Psoas muscle (tissue), 8 donors: Measurements from ENCODE around the gene LMTK2. TPM values are rescaled to one million over a fixed set of nuclear protein-coding genes. Genes with fewer than 3 reads are reported as not detected.

Experiments used
- ATAC-seq, 4 donors: fragments of 200-7000 bp; cut with Tn5 transposase; one replicate each; pipeline ENCODE4 v1.9.1; 2020; ENCODE audit warnings: moderate library complexity in 3 of 4, mild to moderate bottlenecking in 2 of 4
- DNase-seq, 2 donors: peaks; one replicate each; pipeline ENCODE4 v3.0.0-alpha.2; 2020
- H3K27ac ChIP-seq: fragments of 200-600 bp; one replicate; pipeline ENCODE4 v1.8.0; 2022
- H3K27me3 ChIP-seq, 3 donors: fragments of 200-600 bp in 1 of 3; one replicate each; pipeline versions ENCODE4 v1.6.1 to v1.8.0; 2013 to 2022; ENCODE audit warnings: low read length in 2 of 3, mild to moderate bottlenecking in 2 of 3, moderate library complexity in 1 of 3; ENCODE audit not compliant: insufficient read depth in 3 of 3
- H3K36me3 ChIP-seq, 2 donors: fragments of 200-600 bp in 1 of 2; one replicate each; pipeline versions ENCODE4 v1.6.1 to v1.8.0; 2013 to 2022; ENCODE audit warnings: low read depth in 1 of 2, mild to moderate bottlenecking in 1 of 2, moderate library complexity in 1 of 2; ENCODE audit not compliant: insufficient read depth in 1 of 2
- H3K4me1 ChIP-seq: fragments of 200-600 bp; one replicate; pipeline ENCODE4 v1.8.0; 2022
- H3K4me3 ChIP-seq: fragments of 200-600 bp; one replicate; pipeline ENCODE4 v1.8.0; 2022; ENCODE audit warnings: mild to moderate bottlenecking
- H3K9me3 ChIP-seq: fragments of 200-600 bp; one replicate; pipeline ENCODE4 v1.8.0; 2022
- WGBS, 3 donors: extraction: QIAGEN DNeasy Blood & Tissue Kit; methylation state at CpG; one replicate each; pipeline versions ENCODE4 v1.1.6 to v1.1.7; 2013; 5-methylcytosine and 5-hydroxymethylcytosine counted together
- intact Hi-C, 2 donors: fragments of 100-400 bp; cut with DNase I; formaldehyde crosslinking; loops; one replicate each; pipeline versions ENCODE4 v1.11.0 to v1.14.2; 2022
- polyA plus RNA-seq, 3 donors: library from polyadenylated mRNA; stranded (reverse); fragments of 200-250 nt; gene quantifications; one replicate each; pipeline ENCODE4 v1.2.3, GENCODE V29; 2013
- total RNA-seq, 4 donors: library from RNA; stranded (reverse); fragmentation: NEBNext Ultra II Directional in 2 of 4; extraction: Animal tissue kit (Norgen Biotek cat#: 25700) in 2 of 4; gene quantifications; one replicate each; pipeline versions ENCODE4 v1.2.1 to v1.2.4, GENCODE V29; 2021 to 2023
- TF ChIP-seq, protein P1 (sequence below): fragments of 200-600 bp; IDR thresholded peaks from one replicate; pipeline ENCODE4 v1.8.0; 2022; ENCODE audit warnings: antibody characterized with exemption
- donor health status: healthy with polysubstance abuse.
- donor health status: DM: no; HTN: no; CAD: no; lungs with moderate emphysema.
- donor health status: Bipolar disorder and iron deficiency.
- donor health status: healthy.
- donor health status: DM: yes; HTN: yes; CAD: no.
- donor health status: DM: no; HTN: no; CAD: no.
- donor health status: DM: no; HTN: no; CAD: no.
- donor health status: DM: yes; HTN: yes; CAD: no.

Gene LMTK2
- total and polyA plus RNA-seq, 7 donors: 3.6 to 25.0 (median 13.5) TPM

DNA sequence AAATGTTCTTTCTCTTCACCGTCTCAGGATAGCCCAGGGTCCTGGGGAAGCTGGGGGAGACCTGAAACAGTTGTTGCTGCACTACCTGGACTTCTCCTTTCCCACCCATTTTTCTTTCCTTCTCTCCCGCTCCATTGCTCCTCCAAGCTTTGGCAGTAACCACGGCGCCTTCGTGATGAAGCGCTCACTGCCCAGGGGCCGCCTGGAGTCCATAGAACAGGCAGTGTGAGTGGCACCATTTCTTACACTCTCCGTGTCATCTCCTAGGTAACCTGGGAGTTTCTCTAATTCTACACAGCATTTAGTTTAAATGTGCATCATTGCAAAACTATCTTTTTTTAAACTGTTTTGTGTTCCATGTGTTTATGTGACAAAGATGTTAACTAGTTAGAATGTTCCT, 64.3 kb downstream of the LMTK2 start:
- H3K27me3 ChIP-seq: no peaks in the 10 kb centered on the region
- no peak overlapping the region for H3K4me3 ChIP-seq
- ATAC-seq (no peak), DNase-seq (no peak)
- TF ChIP-seq, protein P1, sequence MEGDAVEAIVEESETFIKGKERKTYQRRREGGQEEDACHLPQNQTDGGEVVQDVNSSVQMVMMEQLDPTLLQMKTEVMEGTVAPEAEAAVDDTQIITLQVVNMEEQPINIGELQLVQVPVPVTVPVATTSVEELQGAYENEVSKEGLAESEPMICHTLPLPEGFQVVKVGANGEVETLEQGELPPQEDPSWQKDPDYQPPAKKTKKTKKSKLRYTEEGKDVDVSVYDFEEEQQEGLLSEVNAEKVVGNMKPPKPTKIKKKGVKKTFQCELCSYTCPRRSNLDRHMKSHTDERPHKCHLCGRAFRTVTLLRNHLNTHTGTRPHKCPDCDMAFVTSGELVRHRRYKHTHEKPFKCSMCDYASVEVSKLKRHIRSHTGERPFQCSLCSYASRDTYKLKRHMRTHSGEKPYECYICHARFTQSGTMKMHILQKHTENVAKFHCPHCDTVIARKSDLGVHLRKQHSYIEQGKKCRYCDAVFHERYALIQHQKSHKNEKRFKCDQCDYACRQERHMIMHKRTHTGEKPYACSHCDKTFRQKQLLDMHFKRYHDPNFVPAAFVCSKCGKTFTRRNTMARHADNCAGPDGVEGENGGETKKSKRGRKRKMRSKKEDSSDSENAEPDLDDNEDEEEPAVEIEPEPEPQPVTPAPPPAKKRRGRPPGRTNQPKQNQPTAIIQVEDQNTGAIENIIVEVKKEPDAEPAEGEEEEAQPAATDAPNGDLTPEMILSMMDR: no peak
- intact Hi-C loops: no loop called here
- peaks cover 4 to 20% of the 10 kb centered on the region in 2 donors for H3K36me3 ChIP-seq
- H3K27ac ChIP-seq: peak overlapping the region; percentile 54
- 93 to 98% (median 96%) methylated on average over 8 of the region's 8 CpGs for WGBS, 3 donors
- peaks cover 41% of the 10 kb centered on the region for H3K4me1 ChIP-seq
- H3K9me3 ChIP-seq: no peaks in the 10 kb centered on the region

DNA sequence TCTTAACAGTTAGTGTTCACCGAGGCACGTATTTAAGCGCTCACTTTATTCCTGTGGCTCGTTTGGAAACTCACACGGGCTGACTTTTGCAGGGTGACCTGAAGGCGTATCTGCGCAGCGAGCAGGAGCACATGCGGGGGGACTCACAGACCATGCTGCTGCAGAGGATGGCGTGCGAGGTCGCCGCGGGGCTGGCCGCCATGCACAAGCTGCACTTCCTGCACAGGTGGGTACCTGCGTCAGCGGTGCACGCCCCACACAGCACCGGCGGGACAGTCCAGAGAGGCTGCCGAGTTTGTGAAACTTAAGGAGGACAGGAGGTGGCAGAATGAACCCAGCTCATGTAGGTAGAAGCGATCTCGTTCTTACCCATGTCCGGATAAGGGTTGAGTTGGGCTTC, 64.8 kb downstream of the LMTK2 start:
- TF ChIP-seq, protein P1: no peak
- intact Hi-C loops: no loop called here
- H3K36me3 ChIP-seq: peaks cover 4 to 20% of the 10 kb centered on the region in 2 donors
- no peaks in the 10 kb centered on the region for H3K9me3 ChIP-seq
- no peak for DNase-seq
- H3K27me3 ChIP-seq: no peaks in the 10 kb centered on the region
- H3K4me1 ChIP-seq: peaks cover 45% of the 10 kb centered on the region
- no peak overlapping the region for H3K4me3 ChIP-seq
- WGBS, 3 donors: 92 to 96% (median 93%) methylated on average over 24 of the region's 24 CpGs
- no peak overlapping the region for H3K27ac ChIP-seq
- ATAC-seq: no peak

DNA sequence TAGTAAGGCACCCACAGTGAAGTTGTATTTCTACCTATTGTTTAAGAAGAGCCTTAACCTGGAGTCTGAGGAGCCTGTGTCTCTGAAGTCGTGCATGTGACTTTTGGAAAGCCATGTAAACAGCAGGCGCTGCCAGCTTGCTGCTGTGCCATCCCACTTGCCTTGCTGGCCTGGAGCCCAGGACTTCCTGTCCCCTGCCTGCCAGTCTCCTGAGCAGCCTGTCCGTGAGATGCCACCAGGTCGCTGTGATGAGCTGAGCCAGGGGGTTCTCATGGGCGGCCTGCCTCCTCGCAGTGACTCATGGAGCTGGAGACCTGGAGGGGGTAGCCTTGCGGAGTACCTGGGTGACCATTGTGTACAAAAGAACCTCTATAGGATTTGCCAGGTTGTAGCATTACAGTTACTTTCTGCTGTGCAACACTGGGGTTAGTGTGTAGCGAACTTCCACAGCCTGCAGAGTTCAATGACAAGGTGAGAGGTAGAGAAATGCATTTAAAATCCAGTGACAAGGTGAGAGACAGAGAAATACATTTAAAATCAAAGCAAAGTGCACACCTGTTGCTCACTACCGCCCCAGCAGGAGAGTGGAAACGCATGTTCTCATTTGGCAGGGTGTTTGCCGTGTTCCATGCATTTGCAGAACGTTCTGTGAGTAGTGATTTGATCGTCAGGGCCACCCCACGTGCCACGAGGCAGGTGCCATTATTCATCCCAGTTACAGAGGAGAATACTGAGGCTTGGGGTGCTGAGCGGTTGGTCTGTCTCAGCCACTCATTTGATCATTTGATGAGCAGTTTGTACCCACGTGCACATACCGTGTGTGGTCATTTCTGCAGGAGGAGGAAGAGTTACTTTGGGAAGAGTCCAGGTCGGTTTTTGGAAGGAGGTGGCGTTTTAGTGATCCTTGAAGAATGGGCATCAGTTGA, 67.9 kb downstream of the LMTK2 start:
- H3K4me3 ChIP-seq: no peak overlapping the region
- H3K9me3 ChIP-seq: no peaks in the 10 kb centered on the region
- peak; percentile 82 to 94 (median 87) for ATAC-seq
- WGBS, 3 donors: 60 to 79% (median 72%) methylated on average over 20 of the region's 20 CpGs
- H3K4me1 ChIP-seq: peaks cover 55% of the 10 kb centered on the region
- intact Hi-C loops: loop anchor here (5.0 kb wide), 1 partner anchor 108 kb away; the partner anchor contains the start of gene BRI3 (in 2 of the 2)
- peaks cover 4 to 20% of the 10 kb centered on the region in 2 donors for H3K36me3 ChIP-seq
- no peaks in the 10 kb centered on the region for H3K27me3 ChIP-seq
- peak; percentile 78 to 96 for DNase-seq
- H3K27ac ChIP-seq: peak overlapping the region; percentile 69
- TF ChIP-seq, protein P1: no peak

DNA sequence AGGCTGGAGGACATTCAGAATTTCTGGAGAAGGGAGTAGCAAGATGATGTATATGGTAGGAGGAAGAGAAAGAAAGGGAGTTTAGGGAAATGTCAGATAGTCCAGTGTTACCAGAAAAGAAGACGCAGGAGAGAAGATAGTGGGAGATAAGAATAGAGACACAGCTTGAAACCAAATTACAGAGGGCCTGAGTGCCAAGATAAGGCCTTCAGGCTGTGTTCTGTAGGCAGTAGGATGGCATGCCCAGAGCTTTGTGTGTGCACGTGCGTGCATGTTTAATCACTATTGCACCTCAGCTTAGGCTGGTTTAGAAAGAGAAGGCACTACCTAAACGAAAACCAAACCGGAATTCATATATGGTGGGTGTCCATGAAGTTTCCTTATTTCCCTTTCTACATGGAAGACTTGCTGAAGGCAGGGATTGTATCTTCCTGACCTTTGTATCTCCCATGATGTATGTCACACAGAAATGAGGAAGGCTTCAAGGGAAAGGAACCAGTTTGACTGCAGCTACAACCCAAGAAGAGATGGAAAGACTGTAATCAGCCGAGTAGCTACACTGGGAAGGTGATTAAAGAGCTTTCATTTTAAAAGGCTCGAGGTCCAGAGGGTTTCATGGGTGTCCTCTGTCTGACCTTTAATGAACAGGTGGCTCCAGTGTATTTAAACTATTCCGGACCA, 68.7 kb downstream of the LMTK2 start:
- TF ChIP-seq, protein P1: no peak
- no peak for DNase-seq
- Histone ChIP-seq H3K27me3 (no peaks in the 10 kb centered on the region), H3K4me1 (peaks cover 47% of the 10 kb centered on the region), H3K9me3 (no peaks in the 10 kb centered on the region), H3K4me3 (no peak overlapping the region), H3K36me3 (peaks cover 4 to 20% of the 10 kb centered on the region in 2 donors), H3K27ac (peak overlapping the region; percentile 69)
- intact Hi-C loops: loop anchor here (5.0 kb wide), 1 partner anchor 107 kb away; the partner anchor contains the start of gene BRI3 (in 2 of the 2)
- 72 to 88% (median 72%) methylated on average over 8 of the region's 8 CpGs for WGBS, 3 donors
- ATAC-seq: no peak
